ENCODE measurements around the gene ARRDC1.

Gene ARRDC1

GRCh38 chr9:137575716-137576411, 29.6 kb upstream of the ARRDC1 start:
- H3K4me1 ChIP-seq (ENCODE audit: control insufficient read depth, insufficient read depth, low read length, poor library complexity, severe bottlenecking), result peaks cover 8% of the 10 kb centered on the region
- H3K36me3 ChIP-seq (ENCODE audit: control insufficient read depth, insufficient read depth, low read length), result peaks cover 52% of the 10 kb centered on the region
- WGBS, 2 experiments (ENCODE audit: insufficient coverage in 2 of 2), result 98 to 100% methylated on average over 2 to 6 of the region's 12 CpGs

GRCh38 chr9:137578518-137579258, 26.8 kb upstream of the ARRDC1 start, which contains the start of gene DPH7:
Gene DPH7 (minus strand): TSS chr9:137578925. CDS start chr9:137578777, 148 bp downstream.
- WGBS, 2 experiments (ENCODE audit: insufficient coverage in 2 of 2), result 4 to 6% methylated on average over 81 to 82 of the region's 82 CpGs
- Histone ChIP-seq H3K27ac (ENCODE audit: low read depth, low read length, severe bottlenecking) (peak within 1 kb of the TSS; percentile 73), H3K4me3 (ENCODE audit: extremely low read depth, insufficient read depth, low read length, poor library complexity, severe bottlenecking) (peak within 1 kb of the TSS; percentile 93), H3K36me3 (ENCODE audit: control insufficient read depth, insufficient read depth, low read length) (peaks cover 58% of the 10 kb centered on the region), H3K4me1 (ENCODE audit: control insufficient read depth, insufficient read depth, low read length, poor library complexity, severe bottlenecking) (peaks cover 8% of the 10 kb centered on the region), H3K9me3 (ENCODE audit: control insufficient read depth, low read length) (no peaks in the 10 kb centered on the region)

More at GRCh38 chr9:137575716-137576411, 29.6 kb upstream of the ARRDC1 start:
- no peaks in the 10 kb centered on the region for H3K9me3 ChIP-seq (ENCODE audit: control insufficient read depth, low read length)
- H3K27ac ChIP-seq (ENCODE audit: low read depth, low read length, severe bottlenecking), result no peak overlapping the region
- H3K4me3 ChIP-seq (ENCODE audit: extremely low read depth, insufficient read depth, low read length, poor library complexity, severe bottlenecking), result no peak overlapping the region

- peak overlapping the region; percentile 93 for H3K4me3 ChIP-seq (ENCODE audit: extremely low read depth, insufficient read depth, low read length, poor library complexity, severe bottlenecking)
- peak overlapping the region; percentile 64 for H3K27ac ChIP-seq (ENCODE audit: low read depth, low read length, severe bottlenecking)
- H3K4me1 ChIP-seq (ENCODE audit: control insufficient read depth, insufficient read depth, low read length, poor library complexity, severe bottlenecking), result peaks cover 8% of the 10 kb centered on the region
- 67 to 72% methylated on average over 16 to 19 of the region's 19 CpGs for WGBS, 2 experiments (ENCODE audit: insufficient coverage in 2 of 2)
- peaks cover 59% of the 10 kb centered on the region for H3K36me3 ChIP-seq (ENCODE audit: control insufficient read depth, insufficient read depth, low read length)
- no peaks in the 10 kb centered on the region for H3K9me3 ChIP-seq (ENCODE audit: control insufficient read depth, low read length)
These were observed 26.3 kb upstream of the ARRDC1 start for GRCh38 chr9:137579259-137579604.

- WGBS, 2 experiments (ENCODE audit: insufficient coverage in 2 of 2), result 90 to 94% methylated on average over 21 to 22 of the region's 23 CpGs
- H3K4me3 ChIP-seq (ENCODE audit: extremely low read depth, insufficient read depth, low read length, poor library complexity, severe bottlenecking), result no peak overlapping the region
- no peaks in the 10 kb centered on the region for H3K9me3 ChIP-seq (ENCODE audit: control insufficient read depth, low read length)
- H3K36me3 ChIP-seq (ENCODE audit: control insufficient read depth, insufficient read depth, low read length), result peaks cover 59% of the 10 kb centered on the region
- H3K4me1 ChIP-seq (ENCODE audit: control insufficient read depth, insufficient read depth, low read length, poor library complexity, severe bottlenecking), result peaks cover 8% of the 10 kb centered on the region
- no peak overlapping the region for H3K27ac ChIP-seq (ENCODE audit: low read depth, low read length, severe bottlenecking)
These were observed 25.1 kb upstream of the ARRDC1 start for GRCh38 chr9:137580209-137580953.

- Histone ChIP-seq H3K9me3 (ENCODE audit: control insufficient read depth, low read length) (no peaks in the 10 kb centered on the region), H3K4me3 (ENCODE audit: extremely low read depth, insufficient read depth, low read length, poor library complexity, severe bottlenecking) (no peak overlapping the region), H3K4me1 (ENCODE audit: control insufficient read depth, insufficient read depth, low read length, poor library complexity, severe bottlenecking) (peaks cover 8% of the 10 kb centered on the region), H3K36me3 (ENCODE audit: control insufficient read depth, insufficient read depth, low read length) (peaks cover 59% of the 10 kb centered on the region), H3K27ac (ENCODE audit: low read depth, low read length, severe bottlenecking) (no peak overlapping the region)
- 94 to 96% methylated on average over 3 to 4 of the region's 4 CpGs for WGBS, 2 experiments (ENCODE audit: insufficient coverage in 2 of 2)
These were observed 24.5 kb upstream of the ARRDC1 start for GRCh38 chr9:137580954-137581322.

- WGBS, 2 experiments (ENCODE audit: insufficient coverage in 2 of 2), result 95% methylated on average over 19 to 20 of the region's 22 CpGs
- H3K36me3 ChIP-seq (ENCODE audit: control insufficient read depth, insufficient read depth, low read length), result peaks cover 59% of the 10 kb centered on the region
These were observed 23.9 kb upstream of the ARRDC1 start for GRCh38 chr9:137581361-137582285.

GRCh38 chr9:137582286-137582860, 23.1 kb upstream of the ARRDC1 start:
- Histone ChIP-seq H3K27ac (ENCODE audit: low read depth, low read length, severe bottlenecking) (no peak overlapping the region), H3K9me3 (ENCODE audit: control insufficient read depth, low read length) (no peaks in the 10 kb centered on the region), H3K4me3 (ENCODE audit: extremely low read depth, insufficient read depth, low read length, poor library complexity, severe bottlenecking) (no peak overlapping the region), H3K36me3 (ENCODE audit: control insufficient read depth, insufficient read depth, low read length) (peaks cover 65% of the 10 kb centered on the region), H3K4me1 (ENCODE audit: control insufficient read depth, insufficient read depth, low read length, poor library complexity, severe bottlenecking) (peaks cover 5% of the 10 kb centered on the region)
- 92 to 93% methylated on average over 17 to 20 of the region's 20 CpGs for WGBS, 2 experiments (ENCODE audit: insufficient coverage in 2 of 2)

More at GRCh38 chr9:137581361-137582285, 23.9 kb upstream of the ARRDC1 start:
- Histone ChIP-seq H3K4me1 (ENCODE audit: control insufficient read depth, insufficient read depth, low read length, poor library complexity, severe bottlenecking) (peaks cover 8% of the 10 kb centered on the region), H3K9me3 (ENCODE audit: control insufficient read depth, low read length) (no peaks in the 10 kb centered on the region), H3K27ac (ENCODE audit: low read depth, low read length, severe bottlenecking) (no peak overlapping the region), H3K4me3 (ENCODE audit: extremely low read depth, insufficient read depth, low read length, poor library complexity, severe bottlenecking) (no peak overlapping the region)

- 91 to 97% methylated on average over 10 to 14 of the region's 14 CpGs for WGBS, 2 experiments (ENCODE audit: insufficient coverage in 2 of 2)
- H3K4me3 ChIP-seq (ENCODE audit: extremely low read depth, insufficient read depth, low read length, poor library complexity, severe bottlenecking), result no peak overlapping the region
- H3K36me3 ChIP-seq (ENCODE audit: control insufficient read depth, insufficient read depth, low read length), result peaks cover 75% of the 10 kb centered on the region
- H3K4me1 ChIP-seq (ENCODE audit: control insufficient read depth, insufficient read depth, low read length, poor library complexity, severe bottlenecking), result no peaks in the 10 kb centered on the region
- no peak overlapping the region for H3K27ac ChIP-seq (ENCODE audit: low read depth, low read length, severe bottlenecking)
- H3K9me3 ChIP-seq (ENCODE audit: control insufficient read depth, low read length), result no peaks in the 10 kb centered on the region
These were observed 22.1 kb upstream of the ARRDC1 start for GRCh38 chr9:137583347-137583746.

GRCh38 chr9:137583957-137584356, 21.5 kb upstream of the ARRDC1 start:
- H3K4me1 ChIP-seq (ENCODE audit: control insufficient read depth, insufficient read depth, low read length, poor library complexity, severe bottlenecking), result no peaks in the 10 kb centered on the region
- H3K27ac ChIP-seq (ENCODE audit: low read depth, low read length, severe bottlenecking), result no peak overlapping the region
- no peak overlapping the region for H3K4me3 ChIP-seq (ENCODE audit: extremely low read depth, insufficient read depth, low read length, poor library complexity, severe bottlenecking)
- 90 to 98% methylated on average over 7 to 8 of the region's 8 CpGs for WGBS, 2 experiments (ENCODE audit: insufficient coverage in 2 of 2)
- no peaks in the 10 kb centered on the region for H3K9me3 ChIP-seq (ENCODE audit: control insufficient read depth, low read length)
- peaks cover 79% of the 10 kb centered on the region for H3K36me3 ChIP-seq (ENCODE audit: control insufficient read depth, insufficient read depth, low read length)
